GM10266 (cell line): ENCODE measurements around the gene PLXND1.

Experiments
- DNase-seq: peaks from one replicate; pipeline ENCODE4 v3.0.0; 2012; ENCODE audit errors: extremely low spot score
- CTCF ChIP-seq: IDR thresholded peaks from 2 replicates; pipeline ENCODE4 v1.5.1; 2012; ENCODE audit warnings: mild to moderate bottlenecking, low read depth; ENCODE audit not compliant: control insufficient read depth, insufficient read depth; ENCODE audit errors: missing control alignments

Gene PLXND1

GRCh38 chr3:129528589-129529100 is 77.8 kb downstream of the PLXND1 start, which contains the start of gene RHO:
Gene RHO (plus strand): TSS chr3:129528639. CDS start chr3:129528734, 95 bp downstream.
- no peak for DNase-seq
- TF ChIP-seq CTCF, result no peak

- TF ChIP-seq CTCF, result no peak
- no peak for DNase-seq
Observed at GRCh38 chr3:129527262-129527661, 79.2 kb downstream of the PLXND1 start.

- DNase-seq, result peak; percentile 81
Observed at GRCh38 chr3:129526121-129526900, 80.2 kb downstream of the PLXND1 start.

GRCh38 chr3:129525341-129525968 is 81.0 kb downstream of the PLXND1 start:
- DNase-seq, result no peak
- TF ChIP-seq CTCF, result no peak

More at GRCh38 chr3:129526121-129526900, 80.2 kb downstream of the PLXND1 start:
- no peak for TF ChIP-seq CTCF

- no peak for DNase-seq
- no peak for TF ChIP-seq CTCF
Observed at GRCh38 chr3:129524081-129524480, 82.4 kb downstream of the PLXND1 start.

GRCh38 chr3:129522953-129523352 is 83.5 kb downstream of the PLXND1 start:
- no peak for TF ChIP-seq CTCF

GRCh38 chr3:129521611-129522010 is 84.9 kb downstream of the PLXND1 start:
- no peak for DNase-seq

More at GRCh38 chr3:129522953-129523352, 83.5 kb downstream of the PLXND1 start:
- no peak for DNase-seq

More at GRCh38 chr3:129521611-129522010, 84.9 kb downstream of the PLXND1 start:
- no peak for TF ChIP-seq CTCF
